Activated T-cell treated with anti-CD3 and anti-CD28 coated beads for 1 hour (primary cell): ENCODE results near the gene TCHHL1.
A peak's percentile ranks its signal among the peaks of the same experiment; 100 is the strongest.

ENCODE experiments used
- DNase-seq: peaks from one replicate; pipeline ENCODE4 v3.0.0-alpha.2; 2020; ENCODE audit warnings: low read depth

TCHHL1 gene

GRCh38 chr1:152038871-152039270, 50.0 kb downstream of the TCHHL1 start:
- no peak for DNase-seq

- peak; percentile 63 for DNase-seq
These were observed 52.3 kb downstream of the TCHHL1 start, which contains the start of gene S100A11 for GRCh38 chr1:152036267-152037216. S100A11 (minus strand) TSS chr1:152037004; CDS start chr1:152036915, 89 bp downstream.

GRCh38 chr1:152035539-152036266, 53.2 kb downstream of the TCHHL1 start:
- no peak for DNase-seq

GRCh38 chr1:152034654-152035538, 54.0 kb downstream of the TCHHL1 start:
- peak; percentile 45 for DNase-seq

- DNase-seq, result no peak
These were observed 54.6 kb downstream of the TCHHL1 start for GRCh38 chr1:152034324-152034653.
